HepG2 (cell line): ENCODE data around the gene COL18A1. TPM values are rescaled to one million over a fixed set of nuclear protein-coding genes. Genes with fewer than 3 reads are reported as not detected.

ENCODE experiments used
- ARID5B ChIP-seq: IDR thresholded peaks from 2 replicates; pipeline ENCODE4 v1.4.0; 2020; ENCODE audit warnings: mild to moderate bottlenecking, missing genetic modification reagents
- ESRRA ChIP-seq: sonication (generic); formaldehyde crosslinking; IDR thresholded peaks from 2 replicates; pipeline ENCODE4 v1.5.1; 2020; ENCODE audit warnings: mild to moderate bottlenecking, low read depth, missing genetic modification reagents
- IRF9 ChIP-seq: sonication (generic); formaldehyde crosslinking; IDR thresholded peaks from 2 replicates; pipeline ENCODE4 v1.8.0; 2022; ENCODE audit warnings: missing genetic modification reagents, mild to moderate bottlenecking, borderline replicate concordance
- ISL2 ChIP-seq: sonication (generic); formaldehyde crosslinking; IDR thresholded peaks from 2 replicates; pipeline ENCODE4 v1.5.0; 2020; ENCODE audit warnings: missing genetic modification reagents
- PAXIP1 ChIP-seq: sonication (generic); formaldehyde crosslinking; conservative IDR thresholded peaks from 2 replicates; pipeline ENCODE4 v1.4.0; 2020; ENCODE audit warnings: mild to moderate bottlenecking, missing genetic modification reagents, moderate library complexity
- POGK ChIP-seq: sonication (generic); formaldehyde crosslinking; conservative IDR thresholded peaks from 2 replicates; pipeline ENCODE4 v1.8.0; 2022; ENCODE audit warnings: mild to moderate bottlenecking, moderate library complexity, missing genetic modification reagents
- RXRA ChIP-seq: sonication (generic); formaldehyde crosslinking; IDR thresholded peaks from 2 replicates; pipeline ENCODE4 v1.5.1; 2020; ENCODE audit warnings: missing genetic modification reagents
- SOX6 ChIP-seq, 2 experiments: fragments of 450-650 bp in 1 of 2; sonication (generic) in 1 of 2; formaldehyde crosslinking in 1 of 2; IDR thresholded peaks; 2 replicates each; pipeline versions ENCODE4 v1.4.0 to v1.6.1; 2017 to 2020; ENCODE audit warnings: antibody characterized with exemption in 1 of 2, mild to moderate bottlenecking in 1 of 2, missing genetic modification reagents in 1 of 2
- ZBTB1 ChIP-seq: sonication (generic); formaldehyde crosslinking; IDR thresholded peaks from 2 replicates; pipeline ENCODE4 v1.4.0; 2020; ENCODE audit warnings: missing genetic modification reagents, borderline replicate concordance
- ZFP36L1 ChIP-seq: sonication (generic); formaldehyde crosslinking; IDR thresholded peaks from 2 replicates; pipeline ENCODE4 v1.8.0; 2022; ENCODE audit warnings: mild to moderate bottlenecking, missing genetic modification reagents, moderate library complexity
- ZFY ChIP-seq: sonication (generic); formaldehyde crosslinking; IDR thresholded peaks from 2 replicates; pipeline ENCODE4 v1.4.0; 2020; ENCODE audit warnings: missing genetic modification reagents
- ZNF503 ChIP-seq: sonication (generic); formaldehyde crosslinking; IDR thresholded peaks from 2 replicates; pipeline ENCODE4 v1.4.0; 2020; ENCODE audit warnings: missing genetic modification reagents
- ZSCAN30 ChIP-seq: sonication (generic); formaldehyde crosslinking; IDR thresholded peaks from 2 replicates; pipeline ENCODE4 v1.5.0; 2020; ENCODE audit warnings: mild to moderate bottlenecking, missing genetic modification reagents
- polyA plus RNA-seq, 8 experiments: library from polyadenylated mRNA; depleted of rRNA in 3 of 8; stranded (reverse) in 7 of 8; unstranded in 1 of 8; fragments of >200 nt; fragmentation: Illumina TruSeq in 4 of 8; extraction: Trizol in 4 of 8; gene quantifications; 2 replicates each; pipeline versions ENCODE4 v1.2.1 to v1.2.3, GENCODE V29; 2011 to 2016; ENCODE audit warnings: low read depth in 4 of 8, missing spikeins in 1 of 8, mixed read lengths in 1 of 8; ENCODE audit not compliant: insufficient read depth in 1 of 8
- total RNA-seq, 5 experiments: library from RNA; depleted of rRNA; stranded (reverse); fragments of >200 nt; fragmentation: Illumina TruSeq; extraction: Trizol; gene quantifications; 2 replicates each; pipeline ENCODE4 v1.2.3, GENCODE V29; 2016; ENCODE audit warnings: low read depth in 1 of 5

Gene COL18A1
- total and polyA plus RNA-seq, 2 of the 13 experiments (the other 11 are each of a cell fraction or from before 2014, with no cell fraction given) = 79.0 to 102 TPM

GRCh38 chr21:45367402-45368351 lies 37.3 kb upstream of the COL18A1 start (continued):
- 0 out of 2 replicates have a peak, but pooled peaks have one; percentile 46 for TF ChIP-seq IRF9 (CRISPR knock-in tag)
- TF ChIP-seq ZFP36L1 (CRISPR knock-in tag) = 0 out of 2 replicates have a peak, but pooled peaks have one; percentile 50
- TF ChIP-seq ZNF503 (CRISPR knock-in tag) = 0 out of 2 replicates have a peak, but pooled peaks have one; percentile 16
- TF ChIP-seq ZSCAN30 = no peak
- peak; percentile 10; the same call in 1 of the 2 replicates for TF ChIP-seq ARID5B (CRISPR knock-in tag)
- TF ChIP-seq ISL2 (CRISPR knock-in tag) = 0 out of 2 replicates have a peak, but pooled peaks have one; percentile 12
- TF ChIP-seq ESRRA (CRISPR knock-in tag) = peak; percentile 68; the same call in 1 of the 2 replicates
- no peak for TF ChIP-seq SOX6 (IDR thresholded peaks at IDR 0.05)
- TF ChIP-seq SOX6 (CRISPR knock-in tag; IDR thresholded peaks at IDR 0.05) = peak; percentile 79
- TF ChIP-seq PAXIP1 (CRISPR knock-in tag) = peak; percentile 51
- peak; percentile 60; the same call in 1 of the 2 replicates for TF ChIP-seq RXRA
- peak; percentile 71 for TF ChIP-seq ZFY (CRISPR knock-in tag)
- no peak; the same call in 1 of the 2 replicates for TF ChIP-seq POGK
- TF ChIP-seq ZBTB1 (CRISPR knock-in tag) = no peak
